ELR (cell line): ENCODE data around the gene MAP3K14.

ENCODE experiments used
- DNase-seq: peaks from one replicate; pipeline ENCODE4 v3.0.0-alpha.2; 2015; ENCODE audit warnings: low read depth

Gene MAP3K14

GRCh38 chr17:45300060-45300751 is 16.6 kb downstream of the MAP3K14 start:
- no peak for DNase-seq

- DNase-seq = no peak
These were observed 17.5 kb downstream of the MAP3K14 start for GRCh38 chr17:45299361-45299760.

- DNase-seq = peak; percentile 80
These were observed 18.1 kb downstream of the MAP3K14 start for GRCh38 chr17:45298546-45299285.

- DNase-seq = no peak
These were observed 20.0 kb downstream of the MAP3K14 start for GRCh38 chr17:45296833-45297124.

- peak; percentile 97 for DNase-seq
These were observed 20.6 kb downstream of the MAP3K14 start for GRCh38 chr17:45296003-45296832.

- peak; percentile 81 for DNase-seq
These were observed 22.3 kb downstream of the MAP3K14 start for GRCh38 chr17:45294506-45294905.

- peak; percentile 99 for DNase-seq
These were observed 23.2 kb downstream of the MAP3K14 start for GRCh38 chr17:45293413-45294211.

- no peak for DNase-seq
These were observed 24.0 kb downstream of the MAP3K14 start for GRCh38 chr17:45292696-45293412.

GRCh38 chr17:45291171-45291805 is 25.5 kb downstream of the MAP3K14 start:
- DNase-seq = no peak

- DNase-seq = no peak
These were observed 26.5 kb downstream of the MAP3K14 start for GRCh38 chr17:45290269-45290765.

- DNase-seq = no peak
These were observed 27.2 kb downstream of the MAP3K14 start for GRCh38 chr17:45289301-45290268.

GRCh38 chr17:45288825-45289224 is 28.0 kb downstream of the MAP3K14 start:
- DNase-seq = no peak

GRCh38 chr17:45287526-45288500 is 29.0 kb downstream of the MAP3K14 start:
- no peak for DNase-seq

- DNase-seq = no peak
These were observed 30.5 kb downstream of the MAP3K14 start for GRCh38 chr17:45286286-45286685.

GRCh38 chr17:45284176-45285140 is 32.4 kb downstream of the MAP3K14 start:
- peak; percentile 37 for DNase-seq

GRCh38 chr17:45283711-45284110 is 33.1 kb downstream of the MAP3K14 start:
- no peak for DNase-seq
